ENCODE measurements around the gene CRYGA. TPM values are rescaled to one million over a fixed set of nuclear protein-coding genes. Genes with fewer than 3 reads are reported as not detected.
"Not testable (repeated sequence)": the region's sequence is repeated elsewhere in the genome, so short reads cannot be mapped to it uniquely, and the experiment has no call there.

CRYGA gene
- total RNA-seq, 1 donor = not detected

DNA sequence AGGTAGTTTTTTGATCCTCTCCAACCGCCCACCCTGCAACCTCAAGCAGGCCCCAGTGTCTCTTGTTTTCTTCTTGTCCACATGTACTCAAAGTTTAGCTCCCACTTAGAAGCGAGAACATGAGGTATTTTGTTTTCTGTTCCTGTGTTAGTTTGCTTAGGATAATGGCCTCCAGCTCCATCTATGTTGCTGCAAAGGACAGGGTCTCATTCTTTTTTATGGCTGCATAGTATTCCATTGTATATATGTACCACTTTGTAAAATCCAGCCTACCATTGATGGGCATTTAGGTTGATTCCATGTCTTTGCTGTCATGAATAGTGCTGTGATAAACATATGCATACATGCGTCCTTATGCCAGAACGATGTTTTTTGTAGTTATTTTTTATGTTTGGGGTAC, 36.3 kb downstream of the CRYGA start:
- H3K4me3 ChIP-seq (ENCODE audit: low read depth, low read length) = no peak overlapping the region
- DNase-seq (ENCODE audit: low read depth) = no peak
- TF ChIP-seq, protein P1, sequence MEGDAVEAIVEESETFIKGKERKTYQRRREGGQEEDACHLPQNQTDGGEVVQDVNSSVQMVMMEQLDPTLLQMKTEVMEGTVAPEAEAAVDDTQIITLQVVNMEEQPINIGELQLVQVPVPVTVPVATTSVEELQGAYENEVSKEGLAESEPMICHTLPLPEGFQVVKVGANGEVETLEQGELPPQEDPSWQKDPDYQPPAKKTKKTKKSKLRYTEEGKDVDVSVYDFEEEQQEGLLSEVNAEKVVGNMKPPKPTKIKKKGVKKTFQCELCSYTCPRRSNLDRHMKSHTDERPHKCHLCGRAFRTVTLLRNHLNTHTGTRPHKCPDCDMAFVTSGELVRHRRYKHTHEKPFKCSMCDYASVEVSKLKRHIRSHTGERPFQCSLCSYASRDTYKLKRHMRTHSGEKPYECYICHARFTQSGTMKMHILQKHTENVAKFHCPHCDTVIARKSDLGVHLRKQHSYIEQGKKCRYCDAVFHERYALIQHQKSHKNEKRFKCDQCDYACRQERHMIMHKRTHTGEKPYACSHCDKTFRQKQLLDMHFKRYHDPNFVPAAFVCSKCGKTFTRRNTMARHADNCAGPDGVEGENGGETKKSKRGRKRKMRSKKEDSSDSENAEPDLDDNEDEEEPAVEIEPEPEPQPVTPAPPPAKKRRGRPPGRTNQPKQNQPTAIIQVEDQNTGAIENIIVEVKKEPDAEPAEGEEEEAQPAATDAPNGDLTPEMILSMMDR (IDR thresholded peaks at IDR 0.05; ENCODE audit: insufficient read depth, low read length) = no peak

DNA sequence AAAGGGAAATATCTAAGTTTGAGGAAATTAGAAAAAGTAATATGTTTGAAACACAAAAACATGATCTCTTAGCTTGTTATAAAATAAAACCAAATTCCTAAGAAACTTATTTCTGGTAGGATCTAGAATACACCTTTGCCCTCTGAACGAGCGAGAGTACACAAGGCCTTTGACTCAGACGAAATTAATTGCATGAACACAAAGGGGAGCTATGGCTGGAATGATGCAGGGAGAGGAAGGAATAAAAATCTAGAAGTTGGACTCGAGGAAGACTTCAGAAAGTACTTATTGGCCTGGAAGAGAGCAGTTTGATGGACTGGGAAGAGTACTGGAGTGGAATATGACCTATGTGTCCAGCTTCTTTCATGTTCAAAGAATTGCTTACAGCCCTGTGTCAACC, 38.1 kb downstream of the CRYGA start:
- no peak overlapping the region for H3K4me3 ChIP-seq (ENCODE audit: low read depth, low read length)
- DNase-seq (ENCODE audit: low read depth) = no peak
- TF ChIP-seq, protein P1 (IDR thresholded peaks at IDR 0.05; ENCODE audit: insufficient read depth, low read length) = no peak

DNA sequence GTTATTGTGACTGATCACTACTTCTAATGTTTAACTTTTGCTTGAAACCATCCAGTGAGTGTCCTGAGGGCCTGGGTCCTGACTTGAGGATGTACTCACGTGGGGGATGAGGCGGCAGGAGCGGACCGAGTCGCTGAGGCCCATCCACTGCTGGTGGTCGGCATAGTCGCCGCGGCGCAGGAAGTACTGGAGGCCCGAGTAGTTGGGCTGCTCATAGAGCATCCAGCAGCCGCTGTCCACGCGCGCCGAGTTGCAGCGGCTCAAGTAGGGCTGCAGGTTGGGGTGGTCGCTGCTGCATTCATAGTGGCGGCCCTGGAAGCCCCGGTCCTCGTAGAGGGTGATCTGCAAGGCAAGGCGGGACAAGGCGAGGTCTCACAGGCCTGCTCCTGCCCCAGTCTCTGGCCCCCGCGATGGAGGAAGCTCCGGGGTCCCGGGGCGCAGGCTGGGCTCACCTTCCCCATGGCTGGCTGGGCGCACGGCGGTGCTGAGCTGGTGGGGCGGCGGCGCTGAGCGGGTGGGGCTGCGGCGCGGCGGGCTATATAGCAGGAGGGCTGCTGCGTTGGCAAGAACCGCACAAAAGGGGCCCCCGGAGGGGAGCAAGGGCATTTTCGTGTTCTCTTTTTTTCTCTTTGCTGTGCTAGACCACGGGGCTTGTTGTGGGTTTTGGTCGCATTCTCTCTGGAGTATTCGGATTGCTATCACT, 39.2 kb downstream of the CRYGA start, which contains the start of gene CRYGD:
TSS of gene CRYGD (minus strand) at position 512 of the 703 bp plus-strand sequence. CDS start at position 461, 51 bp downstream.
- DNase-seq (ENCODE audit: low read depth); H3K4me3 ChIP-seq (ENCODE audit: low read depth, low read length): not testable (repeated sequence)

DNA sequence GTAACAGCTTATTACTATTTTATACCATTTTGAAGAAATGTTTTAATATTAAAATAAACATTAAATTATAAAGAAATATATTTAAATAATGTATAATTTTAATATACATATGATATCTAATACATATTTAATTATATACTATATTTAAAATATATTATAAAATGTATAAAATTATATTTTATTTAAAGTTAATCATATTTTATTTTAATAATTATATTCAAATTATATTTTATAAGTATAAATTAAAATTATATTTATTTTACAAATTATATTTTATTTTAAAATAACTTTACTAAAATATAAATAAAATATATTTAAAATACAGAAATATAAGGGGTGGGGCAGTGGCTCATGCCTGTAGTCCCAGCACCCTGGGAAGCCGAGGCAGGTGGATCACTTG, 41.1 kb downstream of the CRYGA start:
- DNase-seq (ENCODE audit: low read depth) = no peak
- TF ChIP-seq, protein P1 (IDR thresholded peaks at IDR 0.05; ENCODE audit: insufficient read depth, low read length) = no peak

DNA sequence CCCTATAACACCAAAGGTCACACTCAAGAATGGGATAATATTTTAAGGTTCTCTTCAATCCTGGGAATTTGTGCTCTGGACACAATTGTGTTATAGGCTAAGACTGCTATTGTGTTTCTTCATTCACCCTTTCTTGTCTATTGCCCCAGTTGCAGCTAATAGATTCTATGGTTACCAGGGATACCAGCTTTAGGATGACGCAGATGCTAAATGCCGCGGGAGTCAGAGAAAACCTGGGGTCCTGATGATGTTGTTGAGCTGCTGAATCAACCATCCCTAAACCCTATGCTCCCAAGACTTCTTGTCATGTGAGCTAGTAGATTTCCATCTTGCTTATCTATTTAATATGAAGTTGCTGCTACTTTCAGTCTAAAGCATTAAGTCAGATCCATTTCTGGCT, 44.5 kb downstream of the CRYGA start:
- TF ChIP-seq, protein P1 (IDR thresholded peaks at IDR 0.05; ENCODE audit: insufficient read depth, low read length) = no peak
- DNase-seq (ENCODE audit: low read depth) = no peak
- no peak overlapping the region for H3K4me3 ChIP-seq (ENCODE audit: low read depth, low read length)

More for the DNA sequence above, 41.1 kb downstream of the CRYGA start:
- no peak overlapping the region for H3K4me3 ChIP-seq (ENCODE audit: low read depth, low read length)

DNA sequence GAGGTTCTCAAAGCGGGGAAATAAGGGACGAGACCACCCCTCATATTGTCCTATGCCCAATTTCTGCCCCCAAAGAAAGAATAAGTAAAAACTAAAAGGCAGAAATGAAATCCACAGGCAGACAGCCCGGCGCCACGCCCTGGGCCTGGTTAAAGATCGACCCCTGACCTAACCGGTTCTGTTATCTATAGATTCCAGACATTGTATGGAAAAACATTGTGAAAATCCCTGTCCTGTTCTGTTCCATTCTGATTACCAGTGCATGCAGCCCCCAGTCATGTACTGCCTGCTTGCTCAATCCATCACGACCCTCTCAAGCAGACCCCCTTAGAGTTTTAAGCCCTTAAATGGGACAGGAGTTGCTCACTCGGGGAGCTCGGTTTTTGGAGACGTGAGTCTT, 46.0 kb downstream of the CRYGA start:
- DNase-seq (ENCODE audit: low read depth); H3K4me3 ChIP-seq (ENCODE audit: low read depth, low read length): not testable (repeated sequence)

DNA sequence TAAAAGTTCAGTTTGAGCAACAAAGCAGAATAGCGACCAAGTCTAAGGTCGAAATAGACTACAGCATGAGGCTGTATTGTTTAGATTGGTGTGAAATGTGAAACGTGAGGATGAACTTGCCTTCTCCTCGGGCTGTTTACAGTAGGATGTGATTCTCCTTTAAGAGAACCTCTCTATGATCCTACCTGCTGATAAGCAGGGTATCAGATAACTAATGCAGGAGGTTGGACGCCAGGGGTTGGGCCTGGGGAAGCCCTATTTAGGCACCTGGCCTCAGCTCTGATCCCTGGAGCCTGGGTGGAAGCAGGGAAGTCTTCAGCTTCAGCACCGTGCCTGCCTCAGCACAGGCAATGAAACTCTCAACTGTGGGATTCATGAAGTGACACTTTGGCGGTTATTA, 50.4 kb downstream of the CRYGA start:
- DNase-seq (ENCODE audit: low read depth) = no peak
- TF ChIP-seq, protein P1 (IDR thresholded peaks at IDR 0.05; ENCODE audit: insufficient read depth, low read length) = no peak
- H3K4me3 ChIP-seq (ENCODE audit: low read depth, low read length) = no peak overlapping the region

DNA sequence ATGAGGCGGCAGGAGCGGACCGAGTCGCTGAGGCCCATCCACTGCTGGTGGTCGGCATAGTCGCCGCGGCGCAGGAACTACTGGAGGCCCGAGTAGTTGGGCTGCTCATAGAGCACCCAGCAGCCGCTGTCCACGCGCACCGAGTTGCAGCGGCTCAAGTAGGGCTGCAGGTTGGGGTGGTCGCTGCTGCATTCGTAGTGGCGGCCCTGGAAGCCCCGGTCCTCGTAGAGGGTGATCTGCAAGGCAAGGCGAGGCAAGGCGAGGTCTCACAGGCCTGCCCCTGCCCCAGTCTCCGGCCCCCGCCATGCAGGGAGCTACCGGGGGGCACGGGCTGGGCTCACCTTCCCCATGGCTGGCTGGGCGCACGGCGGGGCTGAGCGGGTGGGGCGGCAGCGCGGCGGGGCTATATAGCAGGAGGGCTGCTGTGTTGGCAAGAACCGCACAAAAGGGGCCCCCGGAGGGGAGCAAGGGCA, 51.1 kb downstream of the CRYGA start:
- H3K4me3 ChIP-seq (ENCODE audit: low read depth, low read length); DNase-seq (ENCODE audit: low read depth): not testable (repeated sequence)

Other genes with a start within 250 kb of the CRYGA start
- 5.0 and 15.1 TPM in 2 replicates for gene PLEKHM3, start 138.1 kb downstream of the CRYGA start, total RNA-seq (ENCODE audit: low replicate concordance)
- not detected in 2 replicates for gene CRYGD, start 39.1 kb downstream of the CRYGA start, total RNA-seq (ENCODE audit: low replicate concordance)
- gene CRYGC, start 33.8 kb downstream of the CRYGA start, total RNA-seq (ENCODE audit: low replicate concordance) = not detected in 2 replicates
- not detected in 2 replicates for gene CRYGB, start 17.4 kb downstream of the CRYGA start, total RNA-seq (ENCODE audit: low replicate concordance)
- not detected in 2 replicates for gene C2orf80, start 26.4 kb upstream of the CRYGA start, total RNA-seq (ENCODE audit: low replicate concordance)
- 196 and 291 TPM in 2 replicates for gene IDH1, start 91.5 kb upstream of the CRYGA start, total RNA-seq (ENCODE audit: low replicate concordance)
- gene PIKFYVE, start 102.7 kb upstream of the CRYGA start, total RNA-seq (ENCODE audit: low replicate concordance) = 39.2 and 45.8 TPM in 2 replicates
- 0.33 TPM in 1 of 2 replicates, not detected in the other for gene PTH2R, start 243.2 kb upstream of the CRYGA start, total RNA-seq (ENCODE audit: low replicate concordance)

All from fibroblast of the aortic adventitia (primary cell).